Keratinocyte (primary cell): ENCODE data around the gene ALG13. TPM values are rescaled to one million over a fixed set of nuclear protein-coding genes. Genes with fewer than 3 reads are reported as not detected.

Source experiments
- DNase-seq: peaks from one replicate; pipeline ENCODE4 v3.0.0-alpha.2; 2011; ENCODE audit warnings: low read depth, missing footprints, low spot score
- FAIRE-seq: peaks from 2 replicates; lab custom pipeline; 2011; peaks lifted over from hg19 to GRCh38; lab: Jason Lieb, UNC
- H2AFZ ChIP-seq: 2 replicates; pipeline ENCODE4 v1.6.0; 2012; ENCODE audit warnings: low read length, control low read depth, inconsistent platforms; ENCODE audit not compliant: control insufficient read depth
- H3K27ac ChIP-seq: 2 replicates; pipeline ENCODE4 v1.5.1; 2011; ENCODE audit warnings: low read length; ENCODE audit not compliant: control insufficient read depth, insufficient read depth
- H3K27me3 ChIP-seq: 3 replicates; pipeline ENCODE4 v1.6.0; 2011; ENCODE audit warnings: low read length; ENCODE audit not compliant: control insufficient read depth, insufficient read depth; ENCODE audit errors: extremely low read depth
- H3K36me3 ChIP-seq, 2 experiments: 2 replicates in 1 of 2; 3 replicates in 1 of 2; pipeline ENCODE4 v1.5.1; 2011; ENCODE audit warnings: low read length in 2 of 2, mild to moderate bottlenecking in 1 of 2; ENCODE audit not compliant: control insufficient read depth in 2 of 2, insufficient read depth in 2 of 2; ENCODE audit errors: extremely low read depth in 1 of 2
- H3K4me1 ChIP-seq: 3 replicates; pipeline ENCODE4 v1.5.1; 2011; ENCODE audit warnings: low read length; ENCODE audit not compliant: control insufficient read depth, insufficient read depth; ENCODE audit errors: extremely low read depth
- H3K4me2 ChIP-seq: 3 replicates; pipeline ENCODE4 v1.6.0; 2011; ENCODE audit warnings: low read depth, low read length; ENCODE audit not compliant: control insufficient read depth, insufficient read depth; ENCODE audit errors: extremely low read depth
- H3K4me3 ChIP-seq, 3 experiments: fragments of 200-600 bp in 1 of 3; sonication (generic) in 1 of 3; 2 replicates in 2 of 3; 3 replicates in 1 of 3; pipeline ENCODE4 v1.5.1; 2011 to 2016; ENCODE audit warnings: low read length in 3 of 3, mild to moderate bottlenecking in 3 of 3, control low read depth in 2 of 3, inconsistent platforms in 1 of 3, low read depth in 1 of 3, mixed read lengths in 1 of 3, mixed run types in 1 of 3, moderate library complexity in 1 of 3; ENCODE audit not compliant: control insufficient read depth in 2 of 3, insufficient read depth in 2 of 3; ENCODE audit errors: extremely low read depth in 1 of 3
- H3K79me2 ChIP-seq: 2 replicates; pipeline ENCODE4 v1.6.0; 2012; ENCODE audit warnings: low read length; ENCODE audit not compliant: control insufficient read depth, insufficient read depth
- H3K9ac ChIP-seq: 3 replicates; pipeline ENCODE4 v1.6.0; 2011; ENCODE audit warnings: low read length; ENCODE audit not compliant: control insufficient read depth, insufficient read depth; ENCODE audit errors: extremely low read depth
- H3K9me1 ChIP-seq: 3 replicates; pipeline ENCODE4 v1.6.0; 2011; ENCODE audit warnings: low read length; ENCODE audit not compliant: control insufficient read depth, insufficient read depth; ENCODE audit errors: extremely low read depth
- H3K9me3 ChIP-seq: 2 replicates; pipeline ENCODE4 v1.5.1; 2012; ENCODE audit warnings: low read depth, low read length; ENCODE audit not compliant: control insufficient read depth
- H4K20me1 ChIP-seq: 3 replicates; pipeline ENCODE4 v1.6.0; 2011; ENCODE audit warnings: low read length; ENCODE audit not compliant: control insufficient read depth, insufficient read depth; ENCODE audit errors: extremely low read depth
- EZH2 ChIP-seq: IDR thresholded peaks from one replicate; pipeline ENCODE4 v1.6.1; 2012; ENCODE audit warnings: inconsistent platforms, mild to moderate bottlenecking, low read length, moderate library complexity
- dilution Hi-C: fragments of 300-500 bp; cut with MboI; formaldehyde crosslinking; loops from one replicate; pipeline ENCODE4 v1.7.0; 2020; ENCODE audit warnings: low sequenced_read_pairs; ENCODE audit not compliant: extremely low pct_ligation_motif_present
- polyA plus RNA-seq, 5 experiments: library from polyadenylated mRNA; depleted of rRNA in 3 of 5; stranded (reverse) in 3 of 5; stranded (forward) in 1 of 5; unstranded in 1 of 5; fragments of >200 nt; gene quantifications; 1 replicate in 1 of 5; 2 replicates in 3 of 5; 3 replicates in 1 of 5; pipeline versions ENCODE4 v1.2.1 to v1.2.3, GENCODE V29; 2011 to 2012; ENCODE audit warnings: missing spikeins in 2 of 5, low read depth in 1 of 5, low replicate concordance in 1 of 5
- TF ChIP-seq, protein P1 (sequence below), 3 experiments: IDR thresholded peaks in 1 of 3; conservative IDR thresholded peaks in 1 of 3; optimal IDR thresholded peaks in 1 of 3; 2 replicates in 2 of 3; 3 replicates in 1 of 3; pipeline versions ENCODE3 to v1.5.1; 2011; ENCODE audit warnings: low read length in 3 of 3, mild to moderate bottlenecking in 3 of 3, moderate library complexity in 2 of 3, control low read depth in 1 of 3, inconsistent platforms in 1 of 3; ENCODE audit not compliant: insufficient read depth in 2 of 3; ENCODE audit errors: extremely low read depth in 1 of 3

Gene ALG13
- polyA plus RNA-seq, 1 donor (not counting 4 experiments of a cell fraction or from before 2014, with no cell fraction given): 50.8 TPM

GRCh38 chrX:111652719-111653118 lies 28.3 kb upstream of the ALG13 start:
- Histone ChIP-seq H2AFZ (no peak overlapping the region), H3K27ac (no peak overlapping the region), H3K9me3 (no peaks in the 10 kb centered on the region), H3K4me3 (no peak overlapping the region), H3K4me2 (no peak overlapping the region), H4K20me1 (no peaks in the 10 kb centered on the region), H3K27me3 (no peaks in the 10 kb centered on the region), H3K9me1 (no peaks in the 10 kb centered on the region), H3K4me1 (no peaks in the 10 kb centered on the region), H3K36me3 (no peaks in the 10 kb centered on the region), H3K9ac (no peak overlapping the region), H3K79me2 (no peaks in the 10 kb centered on the region)
- no peak for DNase-seq
- TF ChIP-seq, protein P1, sequence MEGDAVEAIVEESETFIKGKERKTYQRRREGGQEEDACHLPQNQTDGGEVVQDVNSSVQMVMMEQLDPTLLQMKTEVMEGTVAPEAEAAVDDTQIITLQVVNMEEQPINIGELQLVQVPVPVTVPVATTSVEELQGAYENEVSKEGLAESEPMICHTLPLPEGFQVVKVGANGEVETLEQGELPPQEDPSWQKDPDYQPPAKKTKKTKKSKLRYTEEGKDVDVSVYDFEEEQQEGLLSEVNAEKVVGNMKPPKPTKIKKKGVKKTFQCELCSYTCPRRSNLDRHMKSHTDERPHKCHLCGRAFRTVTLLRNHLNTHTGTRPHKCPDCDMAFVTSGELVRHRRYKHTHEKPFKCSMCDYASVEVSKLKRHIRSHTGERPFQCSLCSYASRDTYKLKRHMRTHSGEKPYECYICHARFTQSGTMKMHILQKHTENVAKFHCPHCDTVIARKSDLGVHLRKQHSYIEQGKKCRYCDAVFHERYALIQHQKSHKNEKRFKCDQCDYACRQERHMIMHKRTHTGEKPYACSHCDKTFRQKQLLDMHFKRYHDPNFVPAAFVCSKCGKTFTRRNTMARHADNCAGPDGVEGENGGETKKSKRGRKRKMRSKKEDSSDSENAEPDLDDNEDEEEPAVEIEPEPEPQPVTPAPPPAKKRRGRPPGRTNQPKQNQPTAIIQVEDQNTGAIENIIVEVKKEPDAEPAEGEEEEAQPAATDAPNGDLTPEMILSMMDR (optimal IDR thresholded peaks at IDR 0.05 in 1 of 3, IDR thresholded peaks at IDR 0.05 in 1 of 3, conservative IDR thresholded peaks at IDR 0.05 in 1 of 3; ENCODE audit: extremely low read depth in 1 of 3, insufficient read depth in 2 of 3, low read length in 3 of 3): peak in 1 of 3 experiments; percentile 12
- TF ChIP-seq EZH2: no peak
- no peak for FAIRE-seq
- dilution Hi-C loops: no loop called here

DNA sequence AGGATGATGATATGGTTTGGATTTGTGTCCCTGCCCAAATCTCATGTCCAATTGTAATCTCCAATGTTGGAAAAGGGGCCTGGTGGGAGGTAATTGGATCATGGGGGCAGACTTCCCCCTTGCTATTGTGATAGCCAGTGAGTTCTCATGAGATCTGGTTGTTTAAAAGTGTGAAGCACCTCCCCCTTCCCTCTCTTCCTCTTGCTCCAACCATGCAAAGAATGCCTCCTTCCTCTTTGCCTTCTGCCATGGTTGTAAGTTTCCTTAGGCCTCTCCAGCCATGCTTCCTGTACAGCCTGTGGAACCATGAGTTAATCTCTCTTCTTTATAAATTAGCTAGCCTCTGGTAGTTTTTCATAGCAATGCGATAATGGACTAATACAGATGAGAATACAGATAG lies 19.7 kb upstream of the ALG13 start:
- dilution Hi-C loops: no loop called here
- no peaks in the 10 kb centered on the region for H4K20me1 ChIP-seq
- no peak overlapping the region for H3K9ac ChIP-seq
- TF ChIP-seq EZH2: no peak
- TF ChIP-seq, protein P1 (optimal IDR thresholded peaks at IDR 0.05 in 1 of 3, IDR thresholded peaks at IDR 0.05 in 1 of 3, conservative IDR thresholded peaks at IDR 0.05 in 1 of 3; ENCODE audit: extremely low read depth in 1 of 3, insufficient read depth in 2 of 3, low read length in 3 of 3): no peak
- H3K4me3 ChIP-seq: no peak overlapping the region
- H3K27ac ChIP-seq: no peak overlapping the region
- H3K79me2 ChIP-seq: no peaks in the 10 kb centered on the region
- no peaks in the 10 kb centered on the region for H3K27me3 ChIP-seq
- no peak overlapping the region for H2AFZ ChIP-seq
- FAIRE-seq: no peak
- no peak overlapping the region for H3K4me2 ChIP-seq
- no peak for DNase-seq
- no peaks in the 10 kb centered on the region for H3K9me3 ChIP-seq
- H3K9me1 ChIP-seq: no peaks in the 10 kb centered on the region
- no peaks in the 10 kb centered on the region for H3K36me3 ChIP-seq
- no peaks in the 10 kb centered on the region for H3K4me1 ChIP-seq
